Liver (tissue), 9 donors: ENCODE data around the gene DNAH7. TPM values are rescaled to one million over a fixed set of nuclear protein-coding genes. Genes with fewer than 3 reads are reported as not detected.

Experiments
- DNase-seq: peaks from one replicate; pipeline ENCODE4 v3.0.0-alpha.2; 2017; ENCODE audit warnings: low spot score
- H3K27ac ChIP-seq, 2 donors: one replicate each; pipeline ENCODE4 v1.7.0; 2013; ENCODE audit warnings: inconsistent platforms in 2 of 2, low read length in 2 of 2, control low read depth in 1 of 2, low read depth in 1 of 2, mild to moderate bottlenecking in 1 of 2
- H3K27me3 ChIP-seq, 4 donors: one replicate each; pipeline versions ENCODE4 v1.6.1 to v1.7.0; 2013; ENCODE audit warnings: low read length in 3 of 4, inconsistent platforms in 1 of 4, mild to moderate bottlenecking in 1 of 4, moderate library complexity in 1 of 4; ENCODE audit not compliant: control insufficient read depth in 4 of 4, insufficient read depth in 4 of 4
- H3K36me3 ChIP-seq, 4 donors: one replicate each; pipeline versions ENCODE4 v1.6.1 to v1.7.0; 2013; ENCODE audit warnings: low read length in 3 of 4, mild to moderate bottlenecking in 3 of 4, low read depth in 1 of 4, moderate library complexity in 1 of 4; ENCODE audit not compliant: control insufficient read depth in 4 of 4, insufficient read depth in 3 of 4
- H3K4me1 ChIP-seq, 4 donors: one replicate each; pipeline versions ENCODE4 v1.6.1 to v1.7.0; 2013; ENCODE audit warnings: low read length in 3 of 4, mild to moderate bottlenecking in 3 of 4, moderate library complexity in 1 of 4; ENCODE audit not compliant: control insufficient read depth in 4 of 4, insufficient read depth in 4 of 4
- H3K4me3 ChIP-seq, 3 donors: one replicate each; pipeline versions ENCODE4 v1.6.1 to v1.7.0; 2013; ENCODE audit warnings: low read length in 3 of 3, control low read depth in 1 of 3, low read depth in 1 of 3, mild to moderate bottlenecking in 1 of 3
- H3K9ac ChIP-seq, 2 donors: one replicate each; pipeline ENCODE4 v1.7.0; 2013; ENCODE audit warnings: low read length in 2 of 2, mild to moderate bottlenecking in 2 of 2, moderate library complexity in 2 of 2, control low read depth in 1 of 2, low read depth in 1 of 2
- H3K9me3 ChIP-seq, 4 donors: one replicate each; pipeline versions ENCODE4 v1.6.1 to v1.7.0; 2013; ENCODE audit warnings: low read length in 3 of 4; ENCODE audit not compliant: control insufficient read depth in 4 of 4
- ATF3 ChIP-seq: IDR thresholded peaks from 2 replicates; pipeline ENCODE4 v1.6.1; 2016; ENCODE audit warnings: antibody characterized with exemption
- CTCF ChIP-seq: fragments of 150-350 bp; IDR thresholded peaks from 2 replicates; pipeline ENCODE4 v1.5.1; 2017; ENCODE audit warnings: improper control_type of control experiment, low read depth, low read length; ENCODE audit not compliant: missing input control
- EGR1 ChIP-seq, 2 donors: IDR thresholded peaks; 2 replicates each; pipeline ENCODE4 v1.6.1; 2016 to 2018; ENCODE audit warnings: antibody characterized with exemption in 2 of 2, low read depth in 2 of 2
- FOXA1 ChIP-seq: IDR thresholded peaks from 2 replicates; pipeline ENCODE4 v1.6.1; 2016; ENCODE audit warnings: antibody characterized with exemption
- GABPA ChIP-seq, 2 donors: IDR thresholded peaks in 1 of 2; conservative IDR thresholded peaks in 1 of 2; 2 replicates each; pipeline ENCODE4 v1.6.1; 2016; ENCODE audit warnings: antibody characterized with exemption in 2 of 2, mild to moderate bottlenecking in 1 of 2, moderate library complexity in 1 of 2
- HNF4A ChIP-seq, 2 donors: conservative IDR thresholded peaks; 2 replicates each; pipeline ENCODE4 v1.6.1; 2016; ENCODE audit warnings: antibody characterized with exemption in 2 of 2, mild to moderate bottlenecking in 2 of 2
- HNF4G ChIP-seq: IDR thresholded peaks from 2 replicates; pipeline ENCODE4 v1.6.1; 2016; ENCODE audit warnings: antibody characterized with exemption
- JUND ChIP-seq, 2 donors: IDR thresholded peaks; 2 replicates each; pipeline ENCODE4 v1.6.1; 2016; ENCODE audit warnings: antibody characterized with exemption in 2 of 2
- MAX ChIP-seq: IDR thresholded peaks from 2 replicates; pipeline ENCODE4 v1.6.1; 2016; ENCODE audit warnings: antibody characterized with exemption
- NR2F2 ChIP-seq: IDR thresholded peaks from 2 replicates; pipeline ENCODE4 v1.6.1; 2016; ENCODE audit warnings: antibody characterized with exemption
- RAD21 ChIP-seq, 2 donors: IDR thresholded peaks; 2 replicates each; pipeline ENCODE4 v1.6.1; 2016; ENCODE audit warnings: antibody characterized with exemption in 2 of 2, mild to moderate bottlenecking in 2 of 2
- REST ChIP-seq: IDR thresholded peaks from 2 replicates; pipeline ENCODE4 v1.6.1; 2016; ENCODE audit warnings: antibody characterized with exemption, mild to moderate bottlenecking
- RXRA ChIP-seq, 2 donors: IDR thresholded peaks; 2 replicates each; pipeline ENCODE4 v1.6.1; 2017 to 2018; ENCODE audit warnings: antibody characterized with exemption in 2 of 2, mild to moderate bottlenecking in 1 of 2
- SP1 ChIP-seq: IDR thresholded peaks from 2 replicates; pipeline ENCODE4 v1.6.1; 2018; ENCODE audit warnings: antibody characterized with exemption, mild to moderate bottlenecking
- YY1 ChIP-seq: IDR thresholded peaks from 2 replicates; pipeline ENCODE4 v1.6.1; 2016; ENCODE audit warnings: antibody characterized with exemption, mild to moderate bottlenecking
- ZBTB33 ChIP-seq: IDR thresholded peaks from 2 replicates; pipeline ENCODE4 v1.6.1; 2016; ENCODE audit warnings: antibody characterized with exemption
- WGBS: extraction: QIAGEN DNeasy Blood & Tissue Kit; methylation state at CpG from one replicate; pipeline ENCODE4 v1.1.7; 2013; 5-methylcytosine and 5-hydroxymethylcytosine counted together
- polyA plus RNA-seq, 2 donors: library from polyadenylated mRNA; stranded (reverse) in 1 of 2; unstranded in 1 of 2; fragments of 200-250 nt in 1 of 2; fragments of >200 nt in 1 of 2; fragmentation: Nextera tagmentation in 1 of 2; extraction: Ambion mirVana in 1 of 2; gene quantifications; one replicate each; pipeline versions ENCODE4 v1.2.1 to v1.2.3, GENCODE V29; 2013 to 2015
- total RNA-seq, 2 donors: library from RNA; depleted of rRNA; stranded (reverse); fragments of >200 nt; gene quantifications; one replicate each; pipeline ENCODE4 v1.2.3, GENCODE V29; 2014
- donor health status: healthy.
- donor health status: healthy.
- donor health status: healthy.
- donor health status: healthy.
- donor health status: healthy.

The DNAH7 gene
- total and polyA plus RNA-seq, 4 donors = under 0.01 to 0.50 (median 0.07) TPM

GRCh38 chr2:195836002-195836401 is 232.6 kb downstream of the DNAH7 start:
- Histone ChIP-seq H3K4me3 (no peak overlapping the region), H3K9ac (no peak overlapping the region), H3K36me3 (no peaks in the 10 kb centered on the region), H3K9me3 (no peaks in the 10 kb centered on the region), H3K4me1 (no peaks in the 10 kb centered on the region), H3K27ac (no peak overlapping the region), H3K27me3 (no peaks in the 10 kb centered on the region)
- DNase-seq = no peak
- 89% methylated on average over 2 of the region's 2 CpGs for WGBS
- TF ChIP-seq FOXA1 (no peak), HNF4A (conservative IDR thresholded peaks at IDR 0.05) (no peak), NR2F2 (no peak)

- Histone ChIP-seq H3K4me3 (no peak overlapping the region), H3K27me3 (no peaks in the 10 kb centered on the region), H3K27ac (no peak overlapping the region), H3K9me3 (no peaks in the 10 kb centered on the region), H3K36me3 (no peaks in the 10 kb centered on the region), H3K4me1 (no peaks in the 10 kb centered on the region), H3K9ac (no peak overlapping the region)
- 69% methylated on average over 1 of the region's 1 CpG for WGBS
- DNase-seq = no peak
- TF ChIP-seq GABPA (IDR thresholded peaks at IDR 0.05 in 1 of 2, conservative IDR thresholded peaks at IDR 0.05 in 1 of 2) = no peak
These were observed 233.8 kb downstream of the DNAH7 start for GRCh38 chr2:195834836-195835235.

- H3K4me1 ChIP-seq = no peaks in the 10 kb centered on the region
- H3K9me3 ChIP-seq = no peaks in the 10 kb centered on the region
- WGBS = 54% methylated on average over 3 of the region's 3 CpGs
- H3K27ac ChIP-seq = no peak overlapping the region
- no peaks in the 10 kb centered on the region for H3K36me3 ChIP-seq
- no peak for DNase-seq
- no peaks in the 10 kb centered on the region for H3K27me3 ChIP-seq
- TF ChIP-seq SP1 = no peak
- no peak for TF ChIP-seq ATF3
- TF ChIP-seq REST = no peak
- TF ChIP-seq FOXA1 = no peak
- TF ChIP-seq HNF4A (conservative IDR thresholded peaks at IDR 0.05) = no peak
- TF ChIP-seq YY1 = no peak
- no peak for TF ChIP-seq EGR1 (IDR thresholded peaks at IDR 0.05; ENCODE audit: low read depth in 2 of 2)
- TF ChIP-seq GABPA (IDR thresholded peaks at IDR 0.05 in 1 of 2, conservative IDR thresholded peaks at IDR 0.05 in 1 of 2) = no peak
- no peak for TF ChIP-seq NR2F2
- TF ChIP-seq RXRA (IDR thresholded peaks at IDR 0.05) = no peak
- TF ChIP-seq ZBTB33 = no peak
- TF ChIP-seq CTCF = no peak
- TF ChIP-seq JUND (IDR thresholded peaks at IDR 0.05) = no peak
- TF ChIP-seq HNF4G = no peak
- TF ChIP-seq MAX = no peak
- no peak for TF ChIP-seq RAD21 (IDR thresholded peaks at IDR 0.05)
- no peak overlapping the region for H3K4me3 ChIP-seq
- no peak overlapping the region for H3K9ac ChIP-seq
These were observed 237.4 kb downstream of the DNAH7 start for GRCh38 chr2:195830968-195831950.
